Measurements from ENCODE around the gene KIF26B. TPM values are rescaled to one million over a fixed set of nuclear protein-coding genes. Genes with fewer than 3 reads are reported as not detected.

KIF26B gene
- total RNA-seq, 1 donor from 2014 or later = 8.8 TPM

GRCh38 chr1:245489838-245490237 is 335.1 kb downstream of the KIF26B start:
- Mint-ChIP-seq H3K4me1 (ENCODE audit: unreplicated experiment) (no peaks in the 10 kb centered on the region), H3K27me3 (ENCODE audit: unreplicated experiment) (peaks cover 2% of the 10 kb centered on the region), H3K36me3 (ENCODE audit: unreplicated experiment) (no peaks in the 10 kb centered on the region), H3K27ac (ENCODE audit: unreplicated experiment) (no peak overlapping the region), H3K9me3 (ENCODE audit: unreplicated experiment) (peaks cover under 1% of the 10 kb centered on the region), H3K4me3 (ENCODE audit: unreplicated experiment) (no peak overlapping the region)
- DNase-seq (ENCODE audit: extremely low spot score, unreplicated experiment) = no peak
- no peak for TF ChIP-seq CTCF (IDR thresholded peaks at IDR 0.05)

- Mint-ChIP-seq H3K27me3 (ENCODE audit: unreplicated experiment) (peaks cover 5% of the 10 kb centered on the region), H3K4me3 (ENCODE audit: unreplicated experiment) (no peak overlapping the region)
Measured at GRCh38 chr1:245493029-245493428, 338.2 kb downstream of the KIF26B start.

GRCh38 chr1:245495681-245496080 is 340.9 kb downstream of the KIF26B start:
- DNase-seq (ENCODE audit: extremely low spot score, unreplicated experiment) = no peak
- no peaks in the 10 kb centered on the region for H3K4me1 Mint-ChIP-seq (ENCODE audit: unreplicated experiment)
- H3K27ac Mint-ChIP-seq (ENCODE audit: unreplicated experiment) = no peak overlapping the region
- no peak for TF ChIP-seq CTCF (IDR thresholded peaks at IDR 0.05)
- no peak overlapping the region for H3K4me3 Mint-ChIP-seq (ENCODE audit: unreplicated experiment)
- H3K27me3 Mint-ChIP-seq (ENCODE audit: unreplicated experiment) = peaks cover 5% of the 10 kb centered on the region
- peaks cover 7% of the 10 kb centered on the region for H3K9me3 Mint-ChIP-seq (ENCODE audit: unreplicated experiment)
- H3K36me3 Mint-ChIP-seq (ENCODE audit: unreplicated experiment) = no peaks in the 10 kb centered on the region

More at GRCh38 chr1:245493029-245493428, 338.2 kb downstream of the KIF26B start:
- Mint-ChIP-seq H3K36me3 (ENCODE audit: unreplicated experiment) (no peaks in the 10 kb centered on the region), H3K9me3 (ENCODE audit: unreplicated experiment) (peaks cover 7% of the 10 kb centered on the region), H3K4me1 (ENCODE audit: unreplicated experiment) (no peaks in the 10 kb centered on the region), H3K27ac (ENCODE audit: unreplicated experiment) (no peak overlapping the region)
- DNase-seq (ENCODE audit: extremely low spot score, unreplicated experiment) = no peak
- TF ChIP-seq CTCF (IDR thresholded peaks at IDR 0.05) = no peak

GRCh38 chr1:245500546-245500945 is 345.8 kb downstream of the KIF26B start:
- TF ChIP-seq CTCF (IDR thresholded peaks at IDR 0.05) = no peak
- Mint-ChIP-seq H3K4me3 (ENCODE audit: unreplicated experiment) (no peak overlapping the region), H3K36me3 (ENCODE audit: unreplicated experiment) (no peaks in the 10 kb centered on the region), H3K4me1 (ENCODE audit: unreplicated experiment) (no peaks in the 10 kb centered on the region), H3K27ac (ENCODE audit: unreplicated experiment) (no peak overlapping the region), H3K27me3 (ENCODE audit: unreplicated experiment) (peaks cover 5% of the 10 kb centered on the region), H3K9me3 (ENCODE audit: unreplicated experiment) (peaks cover 2% of the 10 kb centered on the region)
- no peak for DNase-seq (ENCODE audit: extremely low spot score, unreplicated experiment)

- Mint-ChIP-seq H3K4me1 (ENCODE audit: unreplicated experiment) (no peaks in the 10 kb centered on the region), H3K4me3 (ENCODE audit: unreplicated experiment) (no peak overlapping the region), H3K27me3 (ENCODE audit: unreplicated experiment) (peaks cover 2% of the 10 kb centered on the region), H3K9me3 (ENCODE audit: unreplicated experiment) (no peaks in the 10 kb centered on the region), H3K36me3 (ENCODE audit: unreplicated experiment) (no peaks in the 10 kb centered on the region), H3K27ac (ENCODE audit: unreplicated experiment) (no peak overlapping the region)
- DNase-seq (ENCODE audit: extremely low spot score, unreplicated experiment) = no peak
- no peak for TF ChIP-seq CTCF (IDR thresholded peaks at IDR 0.05)
Measured at GRCh38 chr1:245501633-245502032, 346.8 kb downstream of the KIF26B start.

All from osteocyte (in vitro differentiated cells).